Activated T-helper 17 cell treated with anti-CD3 and anti-CD28 coated beads, Interleukin-2, amount 50 U/mL, for 72 hours (primary cell): ENCODE results near the gene CBS. TPM values are rescaled to one million over a fixed set of nuclear protein-coding genes. Genes with fewer than 3 reads are reported as not detected.
"Not testable (repeated sequence)": the region's sequence is repeated elsewhere in the genome, so short reads cannot be mapped to it uniquely, and the experiment has no call there.

Experiments used
- ATAC-seq: fragments of 150-1000 bp; cut with Tn5 transposase; replicated peaks from 2 replicates; pipeline ENCODE4 v1.10.0; 2021; ENCODE audit warnings: mild to moderate bottlenecking, moderate library complexity
- H3K27ac Mint-ChIP-seq: one replicate; pipeline ENCODE4 v1.8.0; 2022; ENCODE audit warnings: mixed read lengths
- H3K27me3 Mint-ChIP-seq: one replicate; pipeline ENCODE4 v1.8.0; 2022; ENCODE audit warnings: mixed read lengths
- H3K36me3 Mint-ChIP-seq: one replicate; pipeline ENCODE4 v1.8.0; 2022; ENCODE audit warnings: low read depth, mild to moderate bottlenecking, mixed read lengths
- H3K4me1 Mint-ChIP-seq: one replicate; pipeline ENCODE4 v1.8.0; 2022; ENCODE audit warnings: mixed read lengths
- H3K4me3 Mint-ChIP-seq: one replicate; pipeline ENCODE4 v1.8.0; 2022; ENCODE audit warnings: mild to moderate bottlenecking, mixed read lengths
- H3K9me3 Mint-ChIP-seq: one replicate; pipeline ENCODE4 v1.8.0; 2022; ENCODE audit warnings: mixed read lengths
- total RNA-seq, 2 donors: library from RNA; stranded (reverse); gene quantifications; one replicate each; pipeline ENCODE4 v1.2.3, GENCODE V29; 2022

The CBS gene
- total RNA-seq, 2 donors from 2014 or later = 2.9 to 10.1 TPM

DNA sequence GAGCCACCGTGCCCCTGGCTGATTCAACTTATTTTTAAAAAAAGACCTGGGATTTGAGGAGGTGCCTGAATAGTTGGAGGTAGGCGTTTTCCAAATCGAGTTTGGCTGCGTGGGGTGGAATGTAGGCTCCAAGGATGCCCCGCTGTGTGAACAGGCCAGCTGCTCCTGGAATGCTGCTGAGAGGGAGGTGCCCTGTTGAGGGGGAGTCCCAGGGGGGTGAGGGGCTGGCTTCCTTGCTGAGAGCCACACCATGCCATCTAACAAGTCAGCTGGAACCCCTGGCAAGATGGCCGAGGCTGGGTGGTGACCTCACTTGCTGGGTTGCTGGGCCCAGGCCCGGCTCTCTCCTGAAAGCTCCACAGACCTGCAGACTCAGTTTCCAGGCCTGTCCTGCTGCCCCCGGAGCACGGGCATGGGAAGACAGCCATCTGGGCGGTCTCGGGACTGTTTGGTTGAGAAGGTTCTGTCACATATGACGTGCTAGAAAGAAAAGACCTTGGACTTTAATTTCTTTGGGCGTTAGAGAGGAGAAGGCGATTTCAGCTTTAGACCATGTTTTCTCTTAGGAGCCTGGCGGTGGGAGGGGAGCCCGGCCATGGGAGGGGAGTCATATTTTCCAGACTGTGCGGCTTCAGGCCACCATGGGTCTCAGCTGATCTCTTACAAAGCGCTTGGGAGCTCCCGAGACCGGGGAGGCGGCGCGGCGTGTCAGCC is 7.1 kb upstream of the CBS start:
- H3K4me3 Mint-ChIP-seq, H3K9me3 Mint-ChIP-seq, ATAC-seq, H3K36me3 Mint-ChIP-seq, H3K27me3 Mint-ChIP-seq, H3K27ac Mint-ChIP-seq, H3K4me1 Mint-ChIP-seq: not testable (repeated sequence)

DNA sequence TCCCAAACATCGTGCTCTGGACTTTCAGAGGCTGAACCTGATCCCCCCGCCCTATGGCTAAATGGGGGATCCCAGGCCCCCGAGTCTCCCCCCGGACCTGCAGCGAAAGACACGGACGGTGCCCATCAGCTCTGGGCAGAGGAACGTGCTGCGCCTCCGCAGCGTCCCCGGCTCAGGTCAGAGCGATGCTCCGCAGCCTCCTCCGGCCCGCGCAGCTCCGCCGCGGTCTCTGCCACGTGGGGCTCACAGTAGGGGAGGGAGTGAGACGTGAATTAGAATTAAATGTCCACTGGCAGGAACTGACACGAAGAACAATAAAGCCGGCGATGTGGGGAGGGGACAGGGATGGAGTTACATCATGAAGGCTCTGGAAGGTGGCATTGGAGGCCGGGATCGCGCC is 1.0 kb upstream of the CBS start:
- H3K4me3 Mint-ChIP-seq, H3K4me1 Mint-ChIP-seq, H3K36me3 Mint-ChIP-seq, H3K9me3 Mint-ChIP-seq, H3K27ac Mint-ChIP-seq, ATAC-seq, H3K27me3 Mint-ChIP-seq: not testable (repeated sequence)

DNA sequence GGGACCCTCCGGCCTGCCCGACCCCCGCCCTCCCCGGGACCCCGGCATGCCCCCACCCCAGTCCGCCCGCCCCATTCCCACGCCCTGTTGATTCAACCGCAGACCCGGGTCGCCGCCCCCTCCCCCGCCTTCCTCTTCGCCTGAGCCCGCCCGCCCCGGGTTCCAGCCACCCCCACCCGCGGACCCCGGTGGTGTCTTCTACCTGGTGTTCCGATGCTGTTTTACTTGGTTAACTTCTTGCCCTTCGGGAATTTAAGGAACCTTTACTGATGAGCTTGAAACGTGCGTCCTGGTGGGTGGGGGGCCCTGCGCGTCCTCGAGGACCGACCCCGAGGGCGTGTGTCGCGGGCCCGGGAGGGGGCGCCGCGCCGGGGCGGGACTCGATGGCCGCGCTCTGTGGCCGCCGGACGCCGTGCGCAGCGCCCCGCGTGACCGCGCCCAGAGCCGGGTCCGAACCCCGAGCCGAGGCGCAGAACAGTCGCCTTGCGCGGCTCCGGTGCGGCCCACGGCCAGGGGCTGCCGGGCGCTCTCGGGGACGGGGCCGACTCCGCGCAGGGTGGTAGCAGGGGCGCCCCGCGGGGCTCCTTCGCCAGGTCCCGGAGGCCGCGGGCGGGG is 495 bp upstream of the CBS start:
- not testable (repeated sequence) for H3K27me3 Mint-ChIP-seq, H3K4me3 Mint-ChIP-seq, ATAC-seq, H3K36me3 Mint-ChIP-seq, H3K4me1 Mint-ChIP-seq, H3K9me3 Mint-ChIP-seq, H3K27ac Mint-ChIP-seq

DNA sequence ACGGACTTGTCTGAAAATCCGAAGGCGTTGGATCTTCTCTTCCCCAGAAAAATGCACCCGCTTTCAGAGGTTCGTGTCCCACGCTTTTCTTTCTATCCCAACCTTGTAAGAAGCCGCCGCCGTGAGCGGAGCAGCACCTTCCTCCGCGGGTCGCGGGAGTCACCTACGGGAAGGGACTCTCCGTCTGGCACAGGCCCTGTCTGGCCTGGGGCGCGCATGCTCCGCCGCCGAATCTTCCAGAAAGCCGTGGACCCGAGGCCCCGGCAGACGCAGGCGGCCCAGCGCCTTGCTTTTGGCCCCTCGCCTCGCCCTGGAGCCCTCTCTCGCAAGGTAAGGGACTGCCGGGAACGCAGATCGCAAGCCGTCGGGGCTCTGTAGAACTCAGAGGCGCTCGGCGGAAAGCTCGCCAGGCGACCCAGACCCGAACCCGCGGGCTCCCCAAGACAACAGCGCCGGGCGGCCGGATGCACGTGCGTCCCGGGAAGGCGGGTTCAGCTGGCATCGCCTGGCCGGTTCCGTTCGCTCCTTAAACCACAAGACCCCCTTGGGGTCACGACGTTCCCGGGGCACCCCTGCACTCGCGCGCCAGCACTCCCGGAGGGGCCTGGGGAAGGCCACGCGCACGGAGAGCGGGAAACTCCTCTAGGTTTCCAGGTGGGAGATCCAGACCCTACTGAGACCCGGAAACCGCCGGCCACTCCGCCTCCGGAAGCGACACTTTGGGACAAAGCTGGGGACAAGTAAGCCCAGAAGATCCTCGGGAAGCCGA is 1.1 kb downstream of the CBS start:
- not testable (repeated sequence) for H3K4me3 Mint-ChIP-seq, ATAC-seq, H3K9me3 Mint-ChIP-seq, H3K4me1 Mint-ChIP-seq, H3K36me3 Mint-ChIP-seq, H3K27me3 Mint-ChIP-seq, H3K27ac Mint-ChIP-seq

DNA sequence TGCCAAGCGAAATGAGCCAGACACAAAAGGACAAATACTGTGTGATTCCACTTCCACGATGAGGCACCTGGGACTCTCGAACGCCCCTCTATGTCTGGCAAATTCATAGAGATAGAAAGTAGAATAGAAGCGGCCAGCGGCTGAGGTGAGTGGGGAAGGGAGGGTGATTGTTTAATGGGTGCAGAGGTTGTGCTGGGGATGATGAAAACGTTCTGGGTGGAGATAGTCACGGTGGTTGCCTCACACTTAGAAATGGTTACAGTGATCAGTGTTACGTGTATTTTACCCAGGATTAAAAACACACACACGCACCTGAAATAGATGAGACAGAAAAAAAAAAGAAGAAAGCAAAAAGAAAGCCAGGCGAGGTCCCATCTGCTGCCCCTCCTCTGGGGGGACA is 2.9 kb downstream of the CBS start:
- H3K4me1 Mint-ChIP-seq, H3K27me3 Mint-ChIP-seq, H3K36me3 Mint-ChIP-seq, H3K4me3 Mint-ChIP-seq, H3K27ac Mint-ChIP-seq, ATAC-seq, H3K9me3 Mint-ChIP-seq: not testable (repeated sequence)

DNA sequence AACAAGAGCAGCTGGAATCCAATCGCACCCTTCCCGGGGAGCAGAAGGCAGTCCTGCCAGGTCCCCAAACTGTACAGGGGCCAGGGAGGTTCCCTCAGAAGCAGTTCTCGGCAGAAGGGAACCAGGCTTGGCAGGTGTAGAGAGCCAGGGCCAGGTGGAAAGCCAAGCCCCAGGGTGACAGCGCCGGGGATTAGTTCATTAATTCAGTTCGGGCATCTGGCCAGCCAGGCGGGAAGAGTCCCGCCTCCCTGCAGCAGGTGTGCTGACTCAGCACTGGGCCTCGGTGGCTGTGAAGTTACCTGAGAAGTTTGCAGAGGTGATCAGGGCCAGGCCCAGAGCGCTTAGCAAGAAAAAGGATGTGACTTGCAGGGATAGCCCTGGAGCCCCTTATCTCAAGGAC is 6.0 kb downstream of the CBS start:
- not testable (repeated sequence) for H3K27me3 Mint-ChIP-seq, H3K36me3 Mint-ChIP-seq, ATAC-seq, H3K27ac Mint-ChIP-seq, H3K4me3 Mint-ChIP-seq, H3K9me3 Mint-ChIP-seq, H3K4me1 Mint-ChIP-seq

DNA sequence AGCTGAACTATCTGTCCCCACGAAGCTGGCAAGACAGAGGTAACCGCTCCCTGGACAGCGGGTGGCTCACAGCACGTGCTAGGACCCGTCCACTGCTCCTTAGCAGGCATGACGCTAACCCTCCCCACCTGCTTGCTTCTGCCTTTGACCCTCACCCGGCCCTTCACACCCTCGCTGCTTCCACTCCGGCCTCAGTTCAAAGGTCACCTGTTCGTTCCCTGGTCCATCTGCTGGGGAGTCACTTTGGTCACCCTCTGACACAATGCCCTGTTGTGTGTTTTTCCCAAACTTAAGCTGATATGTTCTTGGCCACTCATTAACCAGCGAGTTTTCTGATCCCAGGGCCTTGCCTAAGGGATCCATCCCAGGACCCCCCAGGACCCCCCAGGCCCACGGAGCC is 7.6 kb downstream of the CBS start:
- H3K4me1 Mint-ChIP-seq, ATAC-seq, H3K4me3 Mint-ChIP-seq, H3K9me3 Mint-ChIP-seq, H3K27me3 Mint-ChIP-seq, H3K36me3 Mint-ChIP-seq, H3K27ac Mint-ChIP-seq: not testable (repeated sequence)

DNA sequence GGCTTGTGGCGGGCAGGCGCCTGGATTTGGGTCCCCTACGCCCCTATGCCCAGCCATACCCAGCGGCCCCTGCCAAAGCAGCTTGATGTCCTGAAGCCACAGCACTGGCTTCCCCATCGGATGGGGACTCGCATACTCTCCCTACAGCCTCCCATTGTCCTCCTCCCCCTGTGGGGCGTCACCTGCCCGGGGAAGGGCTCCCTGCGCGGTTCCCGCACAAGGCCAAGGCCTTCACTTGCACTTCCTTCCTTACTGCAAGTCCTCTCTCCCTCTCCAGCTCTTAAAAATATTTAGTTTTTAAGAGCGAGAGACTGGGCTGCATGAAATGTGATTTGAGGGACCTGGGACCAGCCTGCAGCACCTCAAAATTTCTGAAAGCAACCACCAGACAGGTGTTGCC is 8.9 kb downstream of the CBS start:
- H3K27me3 Mint-ChIP-seq, H3K36me3 Mint-ChIP-seq, H3K4me1 Mint-ChIP-seq, H3K9me3 Mint-ChIP-seq, H3K4me3 Mint-ChIP-seq, H3K27ac Mint-ChIP-seq, ATAC-seq: not testable (repeated sequence)

DNA sequence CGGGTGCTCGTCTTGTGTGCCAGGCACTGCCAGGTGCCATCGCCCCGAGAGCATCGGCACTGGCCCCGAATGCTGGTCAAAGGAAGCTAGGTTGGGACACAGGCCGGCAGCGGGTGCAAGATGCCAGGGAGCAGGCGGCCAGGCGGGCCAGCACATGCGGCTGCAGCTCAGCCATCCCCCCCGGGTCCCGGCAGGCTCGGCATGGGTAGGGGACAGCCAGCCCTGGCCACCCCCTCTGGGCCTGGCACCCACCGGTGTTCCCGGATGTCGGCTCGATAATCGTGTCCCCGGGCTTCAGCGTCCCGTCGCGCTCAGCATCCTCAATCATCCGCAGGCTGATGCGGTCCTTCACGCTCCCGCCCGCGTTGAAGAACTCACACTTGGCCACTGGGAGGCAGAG is 9.6 kb downstream of the CBS start:
- not testable (repeated sequence) for H3K27ac Mint-ChIP-seq, H3K36me3 Mint-ChIP-seq, H3K4me3 Mint-ChIP-seq, H3K9me3 Mint-ChIP-seq, H3K4me1 Mint-ChIP-seq, H3K27me3 Mint-ChIP-seq, ATAC-seq

DNA sequence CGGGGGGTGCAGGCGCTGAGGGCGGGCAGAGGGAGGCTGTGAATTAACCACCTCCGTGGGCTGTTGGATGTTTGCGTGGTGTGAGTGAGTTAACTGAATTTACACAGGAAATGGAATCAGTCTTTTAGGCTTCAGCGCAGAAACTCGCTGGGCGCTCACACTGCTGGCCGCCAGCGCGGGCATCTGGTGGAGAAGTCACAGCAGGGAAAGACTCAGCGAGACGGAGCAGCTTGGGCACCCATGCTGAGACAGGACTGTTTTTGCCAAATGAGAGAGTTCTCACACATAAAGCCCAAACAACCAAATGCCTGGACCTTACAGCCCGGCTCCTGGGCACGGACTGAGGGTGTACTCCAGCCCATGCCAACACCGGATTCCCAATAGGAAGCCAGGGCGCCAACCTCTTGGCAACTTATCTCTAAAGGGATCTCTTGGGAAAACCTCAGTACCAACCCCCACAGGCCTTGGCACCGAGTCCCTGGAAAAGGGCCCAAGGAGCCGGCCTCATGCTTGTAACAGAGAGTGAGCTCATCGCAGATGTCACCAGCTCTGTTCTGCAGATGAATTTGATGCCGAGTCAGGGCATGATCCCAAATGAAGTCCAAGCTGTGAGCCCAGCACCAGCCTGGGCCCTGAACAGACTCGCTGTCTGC is 11.2 kb downstream of the CBS start:
- H3K9me3 Mint-ChIP-seq, H3K27ac Mint-ChIP-seq, H3K4me1 Mint-ChIP-seq, H3K27me3 Mint-ChIP-seq, ATAC-seq, H3K4me3 Mint-ChIP-seq, H3K36me3 Mint-ChIP-seq: not testable (repeated sequence)

DNA sequence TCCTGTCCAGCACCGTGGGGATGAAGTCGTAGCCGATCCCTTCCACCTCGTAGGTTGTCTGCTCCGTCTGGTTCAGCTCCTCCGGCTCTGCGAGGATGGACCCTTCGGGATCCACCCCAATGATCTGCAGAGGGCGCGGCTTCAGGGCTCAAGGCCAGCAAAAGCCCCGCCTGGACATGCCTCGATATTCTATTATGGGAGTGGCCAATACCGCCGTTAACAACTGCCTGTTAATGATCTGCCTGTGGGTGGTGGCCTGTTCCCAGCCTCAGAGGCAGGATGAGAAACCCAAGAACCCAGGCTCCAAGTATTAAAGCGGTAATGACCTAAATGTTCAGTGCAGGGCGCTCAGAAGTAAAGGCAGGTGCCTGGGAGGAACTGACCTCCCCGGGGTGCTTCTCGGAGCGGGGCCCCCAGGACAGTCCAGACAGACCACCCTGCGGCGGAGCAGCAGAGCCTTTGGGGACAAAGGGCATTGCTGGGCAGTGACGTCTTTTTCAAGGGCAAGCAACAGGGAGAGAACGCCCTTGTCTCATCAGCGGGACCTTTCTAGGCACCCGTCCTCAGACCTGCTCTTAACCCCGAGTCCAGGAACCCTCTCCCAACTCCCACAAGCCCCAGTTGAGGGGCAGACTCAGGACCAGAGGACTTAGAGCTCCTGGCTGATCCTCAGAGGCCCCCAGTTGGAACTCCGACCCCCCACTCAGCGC is 12.5 kb downstream of the CBS start:
- not testable (repeated sequence) for H3K36me3 Mint-ChIP-seq

DNA sequence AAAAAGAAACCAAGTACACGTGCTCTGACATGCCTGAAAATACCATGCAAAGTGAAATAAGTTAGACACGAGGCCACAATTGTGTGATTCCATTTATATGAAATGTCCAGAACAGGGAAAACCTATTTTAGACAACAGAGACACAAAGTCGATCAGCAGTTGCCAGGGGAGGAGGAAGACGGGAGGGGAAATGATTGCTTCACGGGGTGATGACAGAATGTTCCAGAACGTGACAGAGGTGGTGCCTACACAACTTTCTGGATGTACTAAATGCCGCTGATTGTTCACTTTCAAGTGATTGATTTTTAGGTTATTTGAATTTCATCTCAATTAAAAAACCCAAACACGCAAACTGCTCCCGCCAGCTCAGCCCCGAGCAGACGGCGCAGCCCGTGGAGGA is 22.5 kb downstream of the CBS start:
- not testable (repeated sequence) for H3K36me3 Mint-ChIP-seq, ATAC-seq, H3K27ac Mint-ChIP-seq, H3K4me3 Mint-ChIP-seq, H3K4me1 Mint-ChIP-seq, H3K9me3 Mint-ChIP-seq, H3K27me3 Mint-ChIP-seq

More for the DNA sequence above, 12.5 kb downstream of the CBS start:
- not testable (repeated sequence) for ATAC-seq, H3K27me3 Mint-ChIP-seq, H3K4me3 Mint-ChIP-seq, H3K4me1 Mint-ChIP-seq, H3K9me3 Mint-ChIP-seq, H3K27ac Mint-ChIP-seq

DNA sequence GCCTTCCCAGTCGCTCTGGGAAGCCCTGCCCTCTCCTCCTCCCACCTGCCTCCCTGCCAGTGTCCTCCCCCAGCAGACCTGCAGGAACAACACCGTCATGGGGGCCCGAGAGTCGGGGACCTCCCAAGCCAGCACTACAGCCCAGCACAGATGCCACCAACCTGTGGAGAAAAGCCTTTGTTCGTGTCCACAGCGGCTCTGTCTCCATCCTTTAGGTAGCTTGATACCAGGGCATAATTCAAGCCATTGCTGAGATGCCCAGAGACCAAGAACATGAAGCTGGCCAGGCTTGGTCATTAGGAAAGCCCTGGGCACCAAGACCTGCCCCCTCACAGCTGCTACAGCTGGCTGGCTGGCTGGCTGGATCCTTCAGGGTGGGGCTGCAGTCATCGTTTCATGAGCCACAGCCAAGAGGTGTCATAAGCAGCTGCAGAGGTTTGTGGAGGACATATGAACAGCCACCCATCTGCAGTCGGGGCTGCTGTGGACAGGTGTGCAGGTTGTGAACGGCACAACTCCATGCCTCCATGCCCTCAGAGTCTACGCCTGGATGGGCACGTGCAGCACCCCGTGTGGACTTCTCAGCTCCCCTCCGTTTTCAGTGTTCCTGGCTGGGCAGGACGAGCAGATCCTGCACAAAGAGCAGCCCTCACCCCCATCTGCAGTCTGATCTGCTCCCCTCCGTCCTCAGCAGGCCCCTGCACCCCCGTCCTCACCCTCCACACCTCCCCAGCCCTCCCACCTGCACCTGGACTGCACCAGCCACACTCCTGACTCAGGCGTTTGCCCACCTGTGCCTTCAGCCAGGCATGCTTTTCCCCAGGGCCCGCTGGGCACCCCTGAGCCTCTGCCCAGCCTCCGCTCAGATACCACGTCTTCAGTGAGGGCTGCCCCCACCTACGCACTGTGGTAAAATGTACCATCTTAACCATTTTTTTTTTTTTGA is 29.5 kb downstream of the CBS start:
- peak overlapping the region; percentile 53 for H3K4me3 Mint-ChIP-seq
- H3K27ac Mint-ChIP-seq, H3K4me1 Mint-ChIP-seq, H3K36me3 Mint-ChIP-seq, H3K27me3 Mint-ChIP-seq, H3K9me3 Mint-ChIP-seq: not testable (repeated sequence)
- peak; percentile 74 for ATAC-seq
